WTC11 (cell line): Measurements from ENCODE around the gene HMGB1.

Experiments
- CTCF ChIP-seq: fragments of 200-600 bp; IDR thresholded peaks from 2 replicates; pipeline ENCODE4 v1.8.0; 2022; ENCODE audit warnings: antibody characterized with exemption
- FOXJ3 ChIP-seq: sonication (generic); formaldehyde crosslinking; IDR thresholded peaks from 2 replicates; pipeline ENCODE4 v1.9.0; 2021; ENCODE audit warnings: missing genetic modification reagents, mild to moderate bottlenecking, borderline replicate concordance
- TEAD4 ChIP-seq: sonication (generic); formaldehyde crosslinking; IDR thresholded peaks from 2 replicates; pipeline ENCODE4 v1.8.0; 2022; ENCODE audit warnings: mild to moderate bottlenecking, missing genetic modification reagents

- TF ChIP-seq FOXJ3 (CRISPR knock-in tag) (no peak), TEAD4 (CRISPR knock-in tag) (no peak), CTCF (no peak)
Measured at GRCh38 chr13:30446126-30446500, 19.6 kb downstream of the HMGB1 start.
